GM12892 (cell line): ENCODE results near the gene TSSK2.
A peak's percentile ranks its signal among the peaks of the same experiment; 100 is the strongest.

Experiments
- DNase-seq: peaks from one replicate; pipeline ENCODE4 v3.0.0; 2011; ENCODE audit not compliant: insufficient read length
- FAIRE-seq: peaks from 2 replicates; lab custom pipeline; 2011; peaks lifted over from hg19 to GRCh38; lab: Jason Lieb, UNC
- POLR2A ChIP-seq: IDR thresholded peaks from 2 replicates; pipeline ENCODE4 v1.6.1; 2011; ENCODE audit warnings: low read depth, low read length, control low read depth
- POLR2AphosphoS5 ChIP-seq: IDR thresholded peaks from 2 replicates; pipeline ENCODE4 v1.6.1; 2011; ENCODE audit warnings: low read depth, low read length, control low read depth
- TAF1 ChIP-seq: IDR thresholded peaks from 2 replicates; pipeline ENCODE4 v1.6.1; 2011; ENCODE audit warnings: low read depth, mild to moderate bottlenecking, control low read depth, low read length, borderline replicate concordance

Gene TSSK2

GRCh38 chr22:19109198-19110063 is 21.7 kb upstream of the TSSK2 start:
- peak; percentile 78 for FAIRE-seq
- TF ChIP-seq POLR2AphosphoS5 = no peak
- DNase-seq = no peak

GRCh38 chr22:19110064-19110458 is 21.0 kb upstream of the TSSK2 start:
- FAIRE-seq = no peak
- no peak for TF ChIP-seq POLR2AphosphoS5
- no peak for TF ChIP-seq POLR2A
- no peak for TF ChIP-seq TAF1
- no peak for DNase-seq

GRCh38 chr22:19110646-19111045 is 20.5 kb upstream of the TSSK2 start:
- TF ChIP-seq POLR2A (no peak), POLR2AphosphoS5 (no peak), TAF1 (no peak)
- FAIRE-seq (no peak), DNase-seq (no peak)

- TF ChIP-seq POLR2AphosphoS5 (no peak), TAF1 (no peak), POLR2A (no peak)
- no peak for DNase-seq
- no peak for FAIRE-seq
Observed at GRCh38 chr22:19111140-19111539, 20.0 kb upstream of the TSSK2 start.

- no peak for FAIRE-seq
- no peak for DNase-seq
- TF ChIP-seq POLR2AphosphoS5 = no peak
- no peak for TF ChIP-seq POLR2A
- no peak for TF ChIP-seq TAF1
Observed at GRCh38 chr22:19111584-19111983, 19.5 kb upstream of the TSSK2 start.

- DNase-seq (no peak), FAIRE-seq (no peak)
- TF ChIP-seq TAF1 = no peak
- TF ChIP-seq POLR2AphosphoS5 = no peak
- no peak for TF ChIP-seq POLR2A
Observed at GRCh38 chr22:19113429-19113828, 17.7 kb upstream of the TSSK2 start.

- DNase-seq (no peak), FAIRE-seq (no peak)
- TF ChIP-seq POLR2AphosphoS5 (no peak), POLR2A (no peak), TAF1 (no peak)
Observed at GRCh38 chr22:19114984-19115552, 16.0 kb upstream of the TSSK2 start.

GRCh38 chr22:19115628-19116027 is 15.5 kb upstream of the TSSK2 start:
- TF ChIP-seq TAF1 = no peak
- TF ChIP-seq POLR2AphosphoS5 = no peak
- no peak for TF ChIP-seq POLR2A
- DNase-seq (no peak), FAIRE-seq (peak; percentile 5)

GRCh38 chr22:19117111-19117512 is 14.0 kb upstream of the TSSK2 start:
- no peak for TF ChIP-seq POLR2AphosphoS5
- TF ChIP-seq TAF1 = no peak
- TF ChIP-seq POLR2A = no peak
- FAIRE-seq (no peak), DNase-seq (no peak)

GRCh38 chr22:19118329-19118880 is 12.7 kb upstream of the TSSK2 start:
- TF ChIP-seq POLR2AphosphoS5 = no peak
- TF ChIP-seq POLR2A = no peak
- no peak for TF ChIP-seq TAF1
- DNase-seq (peak; percentile 64), FAIRE-seq (peak; percentile 83)

GRCh38 chr22:19119949-19120348 is 11.2 kb upstream of the TSSK2 start:
- no peak for DNase-seq
- TF ChIP-seq POLR2AphosphoS5 (no peak), TAF1 (no peak), POLR2A (no peak)
- no peak for FAIRE-seq
